Muscle layer of colon (tissue), 2 donors: Measurements from ENCODE around the gene SH3BP5L.

Experiments
- H3K27ac ChIP-seq: one replicate; pipeline ENCODE4 v1.7.0; 2013; ENCODE audit warnings: low read depth, mild to moderate bottlenecking, low read length, moderate library complexity
- H3K27me3 ChIP-seq, 2 donors: one replicate each; pipeline ENCODE4 v1.7.0; 2013; ENCODE audit warnings: low read length in 2 of 2, mild to moderate bottlenecking in 2 of 2; ENCODE audit not compliant: insufficient read depth in 2 of 2, control insufficient read depth in 1 of 2
- H3K36me3 ChIP-seq: one replicate; pipeline ENCODE4 v1.7.0; 2013; ENCODE audit warnings: mild to moderate bottlenecking, low read length; ENCODE audit not compliant: insufficient read depth
- H3K4me1 ChIP-seq: one replicate; pipeline ENCODE4 v1.7.0; 2013; ENCODE audit warnings: mild to moderate bottlenecking, low read length; ENCODE audit not compliant: insufficient read depth
- H3K4me3 ChIP-seq, 2 donors: one replicate each; pipeline ENCODE4 v1.7.0; 2013; ENCODE audit warnings: low read length in 2 of 2, low read depth in 1 of 2, mild to moderate bottlenecking in 1 of 2, moderate library complexity in 1 of 2
- H3K9ac ChIP-seq: one replicate; pipeline ENCODE4 v1.7.0; 2013; ENCODE audit warnings: low read length
- H3K9me3 ChIP-seq: one replicate; pipeline ENCODE4 v1.7.0; 2013; ENCODE audit warnings: mild to moderate bottlenecking, low read length
- donor health status: abdominal sarcoma.
- donor health status: Adenocarcinoma of cecum.

SH3BP5L gene

DNA sequence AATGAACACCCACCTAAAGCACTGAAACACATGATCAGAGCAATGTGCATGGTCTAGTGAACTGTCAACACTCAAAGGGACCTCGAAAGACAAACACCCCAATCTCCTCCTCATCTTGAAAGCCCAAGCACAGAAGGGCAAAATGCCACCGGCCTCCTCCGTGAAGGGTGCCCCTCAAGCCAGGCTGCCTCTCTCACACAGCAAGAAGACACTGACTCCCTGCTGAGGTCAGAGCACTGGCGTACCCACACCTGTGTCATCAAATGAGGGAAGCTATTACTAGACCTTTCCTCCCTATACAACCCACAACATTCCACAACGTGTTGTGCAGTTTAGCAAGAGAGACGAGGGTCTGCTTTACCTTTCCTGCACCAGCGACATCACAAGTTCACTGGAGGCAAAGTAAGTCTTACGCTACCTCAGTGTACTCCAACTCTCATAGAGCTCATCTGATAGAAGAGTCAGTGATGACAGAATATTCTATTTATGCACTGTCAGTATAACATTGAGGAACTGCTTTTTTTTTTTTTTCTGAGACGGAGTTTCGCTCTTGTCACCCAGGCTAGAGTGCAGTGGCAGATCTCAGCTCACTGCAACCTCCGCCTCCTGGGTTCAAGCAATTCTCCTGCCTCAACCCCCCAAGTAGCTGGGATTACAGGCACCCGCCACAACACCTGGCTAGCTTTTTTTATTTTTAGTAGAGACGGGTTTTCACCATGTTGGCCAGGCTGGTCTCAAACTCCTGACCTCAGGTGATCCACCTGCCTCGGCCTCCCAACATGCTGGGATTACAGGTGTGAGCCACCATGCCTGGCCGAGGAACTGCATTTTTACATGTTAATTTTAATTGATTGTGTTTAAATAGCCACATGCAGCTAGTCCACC is 3.3 kb downstream of the SH3BP5L start:
- no peak overlapping the region for H3K4me3 ChIP-seq
- H3K9me3 ChIP-seq: no peaks in the 10 kb centered on the region
- peaks cover 23% of the 10 kb centered on the region for H3K36me3 ChIP-seq
- no peak overlapping the region for H3K9ac ChIP-seq
- no peak overlapping the region for H3K27ac ChIP-seq
- no peaks in the 10 kb centered on the region for H3K27me3 ChIP-seq
- H3K4me1 ChIP-seq: peaks cover 59% of the 10 kb centered on the region

- Histone ChIP-seq H3K27ac (no peak overlapping the region), H3K4me1 (peaks cover 52% of the 10 kb centered on the region), H3K36me3 (peaks cover 30% of the 10 kb centered on the region), H3K27me3 (no peaks in the 10 kb centered on the region), H3K4me3 (no peak overlapping the region), H3K9me3 (no peaks in the 10 kb centered on the region), H3K9ac (no peak overlapping the region)
These were observed 4.1 kb downstream of the SH3BP5L start for GRCh38 chr1:248821641-248822040.

DNA sequence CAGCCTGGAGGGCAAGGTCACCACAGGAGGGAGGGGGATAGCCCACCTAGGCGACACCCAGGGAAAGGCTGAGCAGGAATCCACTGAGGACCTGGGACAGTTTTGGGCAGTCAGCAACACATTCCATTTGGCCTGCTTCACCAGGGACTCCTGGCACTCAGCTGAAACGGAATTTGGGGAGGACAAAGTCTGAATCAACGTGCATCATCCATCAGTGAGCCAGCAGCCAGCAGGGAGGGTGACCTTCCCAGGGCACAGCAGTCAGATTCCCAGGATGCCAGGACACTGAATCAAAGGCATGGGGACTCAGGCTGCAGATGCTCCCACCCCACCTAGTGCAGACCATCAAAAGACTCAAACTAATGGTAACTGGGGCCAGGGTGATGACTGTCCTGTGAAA is 4.6 kb downstream of the SH3BP5L start:
- H3K27me3 ChIP-seq: no peaks in the 10 kb centered on the region
- peaks cover 49% of the 10 kb centered on the region for H3K4me1 ChIP-seq
- peaks cover 36% of the 10 kb centered on the region for H3K36me3 ChIP-seq
- H3K27ac ChIP-seq: no peak overlapping the region
- H3K9ac ChIP-seq: no peak overlapping the region
- no peak overlapping the region for H3K4me3 ChIP-seq
- no peaks in the 10 kb centered on the region for H3K9me3 ChIP-seq

- Histone ChIP-seq H3K27me3 (no peaks in the 10 kb centered on the region), H3K4me3 (no peak overlapping the region), H3K27ac (no peak overlapping the region), H3K4me1 (peaks cover 47% of the 10 kb centered on the region), H3K9me3 (no peaks in the 10 kb centered on the region), H3K36me3 (peaks cover 44% of the 10 kb centered on the region), H3K9ac (no peak overlapping the region)
These were observed 5.6 kb downstream of the SH3BP5L start for GRCh38 chr1:248820041-248820585.

DNA sequence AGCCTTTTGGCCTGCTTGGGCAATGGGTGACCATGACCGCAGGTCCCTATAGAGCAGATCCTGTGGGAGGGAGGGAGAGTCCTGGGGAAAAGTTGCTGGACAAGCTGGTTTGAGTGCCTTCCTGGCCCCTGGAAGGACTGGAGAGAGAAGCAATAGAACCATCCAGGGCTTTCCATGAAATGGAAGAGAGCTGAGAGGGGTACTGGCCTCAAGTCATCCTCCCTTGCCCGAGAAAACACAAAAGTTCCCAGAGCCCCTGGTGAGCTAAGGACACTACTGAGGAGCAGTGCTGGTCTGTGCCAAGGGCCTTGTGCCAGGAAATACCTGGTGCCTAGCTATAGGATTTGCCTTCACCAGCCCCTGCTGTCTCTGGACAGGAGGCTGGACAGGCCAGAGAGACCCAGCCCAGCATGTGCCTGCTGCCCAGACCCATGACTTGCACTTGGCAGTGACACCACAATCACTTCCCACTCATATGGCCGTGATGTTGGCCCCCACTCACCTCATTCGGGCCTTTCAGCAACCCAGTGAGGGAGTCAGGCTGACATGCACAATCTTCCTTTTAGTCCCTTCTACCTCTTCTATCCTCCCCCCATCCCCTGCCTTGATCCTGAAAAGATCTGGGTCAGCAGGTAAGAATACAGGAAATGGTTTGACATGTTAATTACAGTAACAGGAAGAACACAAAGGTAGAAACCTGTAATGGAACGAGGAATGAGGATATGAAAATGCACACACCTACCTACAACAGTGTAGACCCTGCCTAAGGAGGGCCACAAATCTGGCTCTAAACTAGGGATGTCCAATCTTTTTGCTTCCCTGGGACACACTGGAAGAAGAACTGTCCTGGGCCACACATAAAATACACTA is 7.0 kb downstream of the SH3BP5L start:
- Histone ChIP-seq H3K36me3 (peaks cover 54% of the 10 kb centered on the region), H3K9me3 (no peaks in the 10 kb centered on the region), H3K27ac (no peak overlapping the region), H3K27me3 (no peaks in the 10 kb centered on the region), H3K4me1 (peaks cover 33% of the 10 kb centered on the region), H3K4me3 (no peak overlapping the region), H3K9ac (no peak overlapping the region)

DNA sequence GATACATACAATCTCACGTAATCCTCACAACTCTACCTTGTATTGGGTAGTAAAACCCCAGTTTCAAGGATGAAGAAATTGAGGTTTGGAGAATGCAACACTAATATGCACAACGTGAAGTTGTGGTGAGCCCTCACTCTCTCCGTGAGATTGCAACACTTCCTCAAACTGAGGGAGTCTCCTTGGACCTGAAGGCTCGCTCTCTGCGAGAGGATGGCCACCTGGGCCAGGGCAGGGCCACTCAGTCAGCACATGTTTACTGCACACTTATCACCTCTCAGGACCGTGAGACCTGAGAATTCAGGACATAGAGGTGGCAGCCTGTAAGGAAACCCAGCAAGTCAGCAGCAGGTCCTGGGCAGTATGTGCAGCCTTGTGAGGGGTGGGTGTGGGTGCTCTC is 8.7 kb downstream of the SH3BP5L start:
- Histone ChIP-seq H3K9ac (no peak overlapping the region), H3K27ac (no peak overlapping the region), H3K4me3 (no peak overlapping the region), H3K36me3 (peaks cover 60% of the 10 kb centered on the region), H3K4me1 (peaks cover 17% of the 10 kb centered on the region), H3K9me3 (no peaks in the 10 kb centered on the region), H3K27me3 (no peaks in the 10 kb centered on the region)

DNA sequence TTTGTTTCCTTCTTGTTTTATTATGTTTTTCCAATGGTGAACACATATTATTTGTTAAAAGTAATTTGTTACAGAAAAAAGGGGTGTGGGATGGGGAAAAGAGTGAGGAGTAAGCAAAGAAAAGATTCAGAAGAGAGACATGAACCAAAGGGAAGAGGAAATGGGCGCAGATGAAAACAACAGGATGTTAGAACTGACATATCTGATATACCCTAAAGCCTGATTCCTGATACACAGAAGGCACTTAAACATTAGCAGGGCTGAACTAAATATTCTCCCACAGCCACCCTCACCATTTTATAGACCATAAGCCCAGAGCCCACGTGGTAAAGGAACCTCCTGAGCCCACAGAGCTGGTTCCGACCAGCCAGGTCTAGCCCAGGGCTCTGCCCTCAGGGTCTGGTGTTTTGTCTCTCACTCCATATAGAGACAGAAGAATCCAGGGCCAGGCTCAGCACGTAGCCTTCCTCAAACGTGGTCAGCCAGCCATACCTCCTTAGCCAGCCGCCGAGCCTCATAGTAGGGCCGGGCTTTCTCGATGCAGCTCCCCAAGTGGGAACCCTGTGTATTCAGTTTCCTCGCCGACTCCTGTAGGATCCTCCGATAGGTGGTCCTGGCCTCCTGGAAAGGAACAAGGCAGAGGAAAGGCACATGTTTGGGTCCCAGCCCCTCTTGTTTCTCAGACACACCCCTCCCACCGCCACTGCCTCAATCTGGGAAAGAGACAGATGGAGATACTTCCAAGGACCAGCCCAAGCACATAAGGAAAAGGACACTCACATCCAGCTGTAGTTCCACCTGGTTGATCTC is 9.5 kb downstream of the SH3BP5L start:
- no peaks in the 10 kb centered on the region for H3K27me3 ChIP-seq
- peaks cover 60% of the 10 kb centered on the region for H3K36me3 ChIP-seq
- no peak overlapping the region for H3K27ac ChIP-seq
- no peak overlapping the region for H3K4me3 ChIP-seq
- no peak overlapping the region for H3K9ac ChIP-seq
- H3K4me1 ChIP-seq: peaks cover 12% of the 10 kb centered on the region
- H3K9me3 ChIP-seq: no peaks in the 10 kb centered on the region

DNA sequence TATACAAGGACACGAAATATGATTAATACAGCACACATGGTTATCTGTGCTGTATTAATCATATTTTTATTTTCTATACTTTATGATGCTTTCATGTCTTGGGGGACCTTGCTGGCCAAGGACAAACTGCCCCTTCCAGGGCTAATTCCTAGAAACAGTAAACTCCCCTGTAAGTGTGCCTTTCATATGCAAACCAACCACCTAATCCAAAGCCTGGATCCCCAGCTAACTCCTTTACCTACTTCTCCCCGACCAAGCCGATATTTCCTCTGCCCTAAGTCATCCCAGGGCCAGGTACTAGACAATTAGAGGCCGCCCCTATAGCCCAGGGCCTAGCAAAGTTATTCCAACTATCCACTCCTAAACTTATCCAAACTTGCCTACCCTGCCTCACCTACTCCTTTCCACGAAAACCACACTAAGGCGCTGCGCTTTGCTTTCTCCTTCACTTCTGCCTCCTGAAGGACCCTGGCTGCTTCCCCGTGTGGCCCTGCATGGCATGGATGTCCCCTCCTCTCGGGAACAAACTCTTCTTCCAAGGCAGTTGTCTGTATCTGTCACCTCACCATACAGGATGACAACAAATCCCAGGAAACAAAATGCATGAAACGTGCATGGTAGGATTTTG is 10.2 kb downstream of the SH3BP5L start:
- H3K9ac ChIP-seq: no peak overlapping the region
- peaks cover 19% of the 10 kb centered on the region for H3K4me1 ChIP-seq
- no peak overlapping the region for H3K27ac ChIP-seq
- H3K9me3 ChIP-seq: no peaks in the 10 kb centered on the region
- no peaks in the 10 kb centered on the region for H3K27me3 ChIP-seq
- peaks cover 55% of the 10 kb centered on the region for H3K36me3 ChIP-seq
- H3K4me3 ChIP-seq: no peak overlapping the region

DNA sequence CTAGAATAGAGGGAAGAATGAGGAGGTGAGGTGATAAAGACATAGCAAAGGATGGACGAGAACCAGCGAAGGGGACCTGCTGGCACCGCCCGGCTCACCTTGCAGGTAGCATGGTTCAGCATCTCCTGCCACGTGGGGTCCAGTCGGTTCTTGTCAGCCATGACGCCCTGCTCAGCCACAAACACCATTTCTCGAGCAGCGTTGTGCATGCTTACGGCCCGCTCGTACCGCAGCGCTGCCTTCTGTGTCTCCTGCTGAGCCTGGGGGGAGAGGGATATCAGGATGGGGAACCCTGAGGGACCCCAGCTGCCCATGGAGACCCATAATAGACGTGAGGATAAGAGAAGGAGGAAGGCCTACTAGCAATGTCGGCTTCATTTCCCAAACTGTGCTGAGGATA is 11.4 kb downstream of the SH3BP5L start:
- Histone ChIP-seq H3K4me1 (peaks cover 23% of the 10 kb centered on the region), H3K9me3 (no peaks in the 10 kb centered on the region), H3K9ac (no peak overlapping the region), H3K4me3 (no peak overlapping the region), H3K36me3 (peaks cover 49% of the 10 kb centered on the region), H3K27ac (no peak overlapping the region), H3K27me3 (no peaks in the 10 kb centered on the region)

- Histone ChIP-seq H3K27ac (no peak overlapping the region), H3K9ac (no peak overlapping the region), H3K4me3 (no peak overlapping the region), H3K36me3 (peaks cover 49% of the 10 kb centered on the region), H3K27me3 (no peaks in the 10 kb centered on the region), H3K9me3 (no peaks in the 10 kb centered on the region), H3K4me1 (peaks cover 16% of the 10 kb centered on the region)
These were observed 12.2 kb downstream of the SH3BP5L start for GRCh38 chr1:248813546-248813945.
